Measurements from ENCODE around the gene OTULINL.

- TF ChIP-seq RARB (CRISPR knock-in tag; IDR thresholded peaks at IDR 0.05) (no peak), PPARA (CRISPR knock-in tag; IDR thresholded peaks at IDR 0.05; ENCODE audit: borderline replicate concordance) (no peak), ISL1 (CRISPR knock-in tag; IDR thresholded peaks at IDR 0.05) (no peak)
Measured at GRCh38 chr5:14579246-14579645, 2.3 kb upstream of the OTULINL start.

Data from SK-N-SH treated with all-trans-retinoic acid at 6 μM for 48 hours (cell line).